HCT116 (cell line): ENCODE measurements around the gene TMEM63A. TPM values are rescaled to one million over a fixed set of nuclear protein-coding genes. Genes with fewer than 3 reads are reported as not detected.

Source experiments
- ATAC-seq: fragments of 200-7000 bp; cut with Tn5 transposase; 2 replicates; pipeline ENCODE4 v1.9.1; 2020; ENCODE audit warnings: mild to moderate bottlenecking, moderate library complexity
- BruUV-seq: library from RNA; stranded (reverse); fragments of 400-500 nt; replicated peaks from 2 replicates; lab custom pipeline; 2021; lab: Mats Ljungman, UMichigan
- CTCF ChIA-PET: fragments of 300-600 bp; sonication (Branson Sonifier 250); formaldehyde crosslinking; loops from one replicate; lab custom pipeline; 2021; ENCODE audit warnings: antibody characterized with exemption; lab: Charles Lee
- POLR2A ChIA-PET: fragments of 300-600, 350-600 bp; sonication (Branson Sonifier 250); formaldehyde crosslinking; loops from one replicate; lab custom pipeline; 2021; ENCODE audit warnings: antibody characterized with exemption; lab: Charles Lee
- RAD21 ChIA-PET, 2 experiments: fragments of 300-600 bp; sonication (Branson Sonifier 250); formaldehyde crosslinking; loops; one replicate each; lab custom pipeline; 2023; ENCODE audit warnings: low total read pairs in 2 of 2; ENCODE audit not compliant: uncharacterized antibody in 2 of 2, unreplicated experiment in 2 of 2, low non-redundant PET in 1 of 2; lab: Charles Lee
- DNase-seq: peaks from one replicate; pipeline ENCODE4 v3.0.0-alpha.2; 2010; ENCODE audit warnings: low read depth, low spot score
- H2AFZ ChIP-seq: fragments of 200-600 bp; shearing (Covaris generic), sonication (generic); 2 replicates; pipeline ENCODE4 v1.6.1; 2017; ENCODE audit warnings: low read depth, mixed run types, mixed read lengths, antibody characterized with exemption, low read length; ENCODE audit not compliant: poor library complexity, severe bottlenecking
- H3K27ac ChIP-seq: 2 replicates; pipeline ENCODE4 v1.5.1; 2012; ENCODE audit warnings: low read depth, low read length
- H3K27me3 ChIP-seq: fragments of 200-600 bp; sonication (generic); 2 replicates; pipeline ENCODE4 v1.6.1; 2016; ENCODE audit warnings: mixed run types, low read length, mixed read lengths; ENCODE audit not compliant: insufficient read depth
- H3K36me3 ChIP-seq, 2 experiments: fragments of 200-500 bp in 1 of 2; fragments of 200-600 bp in 1 of 2; sonication (Bioruptor generic) in 1 of 2; sonication (generic) in 1 of 2; 2 replicates each; pipeline versions ENCODE4 v1.5.1 to v1.6.1; 2014 to 2016; ENCODE audit warnings: low read length in 2 of 2, inconsistent platforms in 1 of 2, mixed read lengths in 1 of 2, mixed run types in 1 of 2; ENCODE audit not compliant: insufficient read depth in 2 of 2, control insufficient read depth in 1 of 2
- H3K4me1 ChIP-seq, 2 experiments: fragments of 200-600 bp in 1 of 2; sonication (generic) in 1 of 2; 2 replicates each; pipeline versions ENCODE4 v1.5.1 to v1.6.1; 2012 to 2017; ENCODE audit warnings: low read length in 2 of 2, inconsistent platforms in 1 of 2, mild to moderate bottlenecking in 1 of 2, mixed read lengths in 1 of 2, mixed run types in 1 of 2, moderate library complexity in 1 of 2; ENCODE audit not compliant: insufficient read depth in 2 of 2, control insufficient read depth in 1 of 2
- H3K4me2 ChIP-seq: fragments of 200-600 bp; sonication (generic); 2 replicates; pipeline ENCODE4 v1.6.1; 2017; ENCODE audit warnings: mixed run types, low read length, mixed read lengths
- H3K4me3 ChIP-seq, 2 experiments: fragments of 200-600 bp in 1 of 2; sonication (generic) in 1 of 2; replicated peaks in 1 of 2; 2 replicates each; pipeline ENCODE4 v1.5.1; 2011 to 2016; ENCODE audit warnings: low read length in 2 of 2, control low read depth in 1 of 2, low read depth in 1 of 2, mild to moderate bottlenecking in 1 of 2, mixed read lengths in 1 of 2, mixed run types in 1 of 2
- H3K79me2 ChIP-seq: fragments of 200-600 bp; sonication (generic); 2 replicates; pipeline ENCODE4 v1.6.1; 2017; ENCODE audit warnings: mild to moderate bottlenecking, mixed run types, low read length, moderate library complexity, mixed read lengths; ENCODE audit not compliant: insufficient read depth
- H3K9ac ChIP-seq: fragments of 200-600 bp; sonication (generic); 2 replicates; pipeline ENCODE4 v1.6.1; 2016; ENCODE audit warnings: low read length, mixed read lengths
- H3K9me2 ChIP-seq: fragments of 200-600 bp; sonication (generic), shearing (Covaris generic); 2 replicates; pipeline ENCODE4 v1.6.1; 2017; ENCODE audit warnings: mixed run types, mild to moderate bottlenecking, moderate library complexity; ENCODE audit not compliant: insufficient read depth
- H3K9me3 ChIP-seq, 2 experiments: fragments of 200-500 bp in 1 of 2; fragments of 200-600 bp in 1 of 2; sonication (Bioruptor generic) in 1 of 2; sonication (generic) in 1 of 2; 2 replicates each; pipeline ENCODE4 v1.6.1; 2014 to 2017; ENCODE audit warnings: low read length in 2 of 2, mixed read lengths in 2 of 2, inconsistent platforms in 1 of 2, low read depth in 1 of 2, mild to moderate bottlenecking in 1 of 2, mixed run types in 1 of 2, moderate library complexity in 1 of 2; ENCODE audit not compliant: control insufficient read depth in 1 of 2, insufficient read depth in 1 of 2
- H4K20me1 ChIP-seq: fragments of 200-600 bp; sonication (generic), shearing (Covaris generic); 2 replicates; pipeline ENCODE4 v1.6.1; 2017; ENCODE audit warnings: mixed run types, mild to moderate bottlenecking, moderate library complexity; ENCODE audit not compliant: insufficient read depth
- CBX3 ChIP-seq: IDR thresholded peaks from 2 replicates; pipeline ENCODE4 v1.6.1; 2012; ENCODE audit warnings: low read depth
- CEBPB ChIP-seq: IDR thresholded peaks from 2 replicates; pipeline ENCODE4 v1.6.1; 2012; ENCODE audit warnings: low read depth
- CTCF ChIP-seq, 3 experiments: fragments of 200-600 bp in 1 of 3; sonication (generic) in 1 of 3; IDR thresholded peaks in 2 of 3; conservative IDR thresholded peaks in 1 of 3; 2 replicates each; pipeline ENCODE4 v1.5.1; 2012 to 2017; ENCODE audit warnings: low read depth in 2 of 3, low read length in 2 of 3, antibody characterized with exemption in 1 of 3, borderline replicate concordance in 1 of 3, control low read depth in 1 of 3, mild to moderate bottlenecking in 1 of 3, mixed read lengths in 1 of 3, mixed run types in 1 of 3, moderate library complexity in 1 of 3; ENCODE audit not compliant: insufficient read depth in 1 of 3
- MAX ChIP-seq: IDR thresholded peaks from 2 replicates; pipeline ENCODE4 v1.6.1; 2012
- POLR2A ChIP-seq: IDR thresholded peaks from 2 replicates; pipeline ENCODE4 v1.7.0; 2011; ENCODE audit warnings: borderline replicate concordance; ENCODE audit not compliant: insufficient read depth, insufficient read length; ENCODE audit errors: extremely low read depth
- POLR2AphosphoS5 ChIP-seq: IDR thresholded peaks from 2 replicates; pipeline ENCODE4 v1.6.1; 2011; ENCODE audit warnings: mild to moderate bottlenecking, low read depth, low read length, moderate library complexity
- RAD21 ChIP-seq: IDR thresholded peaks from 2 replicates; pipeline ENCODE4 v1.6.1; 2012; ENCODE audit warnings: low read depth, mild to moderate bottlenecking
- SRF ChIP-seq: IDR thresholded peaks from 2 replicates; pipeline ENCODE4 v1.6.1; 2012; ENCODE audit warnings: low read depth
- TCF7L2 ChIP-seq: IDR thresholded peaks from 2 replicates; pipeline ENCODE4 v1.7.0; 2011; ENCODE audit warnings: borderline replicate concordance, inconsistent platforms; ENCODE audit not compliant: insufficient read depth, insufficient read length; ENCODE audit errors: extremely low read depth
- ZFX ChIP-seq: fragments of 450-650 bp; IDR thresholded peaks from 2 replicates; pipeline ENCODE4 v1.6.1; 2017
- intact Hi-C: fragments of 100-400 bp; cut with micrococcal nuclease; formaldehyde crosslinking; loops from 2 replicates; pipeline ENCODE4 v1.10.0; 2022
- total RNA-seq: library from RNA; stranded (reverse); gene quantifications from one replicate; pipeline ENCODE4 v1.2.1, GENCODE V29; 2021; ENCODE audit not compliant: unreplicated experiment

Gene TMEM63A
- total RNA-seq, 1 experiment from 2014 or later: 24.4 TPM

GRCh38 chr1:225824533-225824941, 57.6 kb downstream of the TMEM63A start (continued):
- TF ChIP-seq POLR2AphosphoS5 (no peak), SRF (no peak)

GRCh38 chr1:225823811-225824261, 58.3 kb downstream of the TMEM63A start:
- intact Hi-C loops: no loop called here
- Histone ChIP-seq H4K20me1 (no peaks in the 10 kb centered on the region), H3K4me1 (no peaks in the 10 kb centered on the region), H3K79me2 (no peaks in the 10 kb centered on the region), H3K9ac (no peak overlapping the region), H3K9me2 (no peaks in the 10 kb centered on the region), H3K4me2 (no peak overlapping the region), H2AFZ (no peak overlapping the region), H3K9me3 (no peaks in the 10 kb centered on the region), H3K27me3 (no peaks in the 10 kb centered on the region), H3K36me3 (no peaks in the 10 kb centered on the region), H3K27ac (no peak overlapping the region), H3K4me3 (no peak overlapping the region)
- ChIA-PET POLR2A (no interaction called here), CTCF (no interaction called here), RAD21 (no interaction called here)
- DNase-seq (no peak), ATAC-seq (no peak)
- BruUV-seq: no TSS peak
- TF ChIP-seq ZFX (no peak), CEBPB (no peak), MAX (no peak), CTCF (IDR thresholded peaks at IDR 0.05 in 2 of 3, conservative IDR thresholded peaks at IDR 0.05 in 1 of 3; ENCODE audit: borderline replicate concordance in 1 of 3, insufficient read depth in 1 of 3, low read depth in 2 of 3, low read length in 2 of 3) (no peak), TCF7L2 (no peak), CBX3 (no peak), POLR2AphosphoS5 (no peak), POLR2A (no peak), RAD21 (no peak)
